Nephron progenitor cell (in vitro differentiated cells): ENCODE results near the gene PRKAG2.

Source experiments
- DNase-seq: peaks from one replicate; pipeline ENCODE4 v3.0.0; 2021
- H3K27ac Mint-ChIP-seq: 2 replicates; pipeline ENCODE4 v1.8.0; 2021; ENCODE audit warnings: mild to moderate bottlenecking, moderate library complexity, mixed read lengths
- H3K27me3 Mint-ChIP-seq: 2 replicates; pipeline ENCODE4 v1.8.0; 2021; ENCODE audit warnings: mild to moderate bottlenecking, low read depth, mixed read lengths; ENCODE audit not compliant: poor library complexity
- H3K36me3 Mint-ChIP-seq: 2 replicates; pipeline ENCODE4 v1.8.0; 2021; ENCODE audit warnings: low read depth, mixed read lengths
- H3K4me1 Mint-ChIP-seq: 2 replicates; pipeline ENCODE4 v1.8.0; 2021; ENCODE audit warnings: mixed read lengths
- H3K4me3 Mint-ChIP-seq: 2 replicates; pipeline ENCODE4 v1.8.0; 2021; ENCODE audit warnings: mild to moderate bottlenecking, moderate library complexity, mixed read lengths
- H3K9me3 Mint-ChIP-seq: 2 replicates; pipeline ENCODE4 v1.8.0; 2021; ENCODE audit warnings: mild to moderate bottlenecking, moderate library complexity, mixed read lengths
- TF ChIP-seq, protein P1 (sequence below): fragments of 200-600 bp; sonication (generic); IDR thresholded peaks from 2 replicates; pipeline ENCODE4 v1.5.0; 2021; ENCODE audit warnings: antibody characterized with exemption

PRKAG2 gene

DNA sequence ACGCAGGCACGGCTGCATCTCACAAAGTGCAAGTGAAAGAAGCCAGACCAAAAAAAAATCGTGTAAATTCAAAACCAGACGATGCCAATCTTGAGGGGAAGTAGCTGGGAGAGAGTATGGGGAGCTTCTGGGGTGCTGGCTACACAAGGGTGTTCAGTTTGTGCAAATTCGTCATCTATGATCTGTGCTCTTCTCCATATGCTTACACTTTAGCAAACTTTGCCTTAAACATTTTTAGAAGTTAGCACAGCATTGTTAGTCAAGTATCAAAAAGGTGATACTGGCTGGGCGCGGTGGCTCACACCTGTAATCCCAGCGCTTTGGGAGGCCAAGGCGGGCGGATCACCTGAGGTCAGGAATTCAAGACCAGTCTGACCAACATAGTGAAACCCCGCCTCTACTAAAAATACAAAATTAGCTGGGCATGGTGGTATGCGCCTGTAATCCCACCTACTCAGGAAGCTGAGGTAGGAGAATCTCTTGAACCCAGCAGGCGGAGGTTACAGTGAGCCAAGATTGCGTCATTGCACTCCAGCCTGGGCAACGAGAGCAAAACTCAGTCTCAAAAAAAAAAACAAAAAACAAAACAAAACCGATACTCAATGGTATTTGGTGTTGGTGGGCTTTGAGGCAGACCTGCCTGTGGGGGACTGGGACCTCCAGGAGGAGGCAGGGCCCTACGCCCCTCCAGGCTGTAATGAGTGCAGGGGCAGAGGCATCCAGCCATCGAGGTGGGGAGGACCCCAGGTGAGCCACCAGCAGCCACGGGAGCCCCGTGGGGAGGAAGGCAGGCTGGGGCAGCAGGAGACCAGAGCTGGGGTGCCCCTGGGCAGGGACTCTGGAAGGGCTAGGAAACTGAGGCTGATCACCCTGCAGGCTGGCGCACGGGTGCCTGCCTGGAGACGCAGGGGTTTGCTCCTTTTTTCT, 150.0 kb downstream of the PRKAG2 start:
- no peak overlapping the region for H3K27ac Mint-ChIP-seq
- H3K27me3 Mint-ChIP-seq: peaks cover 11% of the 10 kb centered on the region
- DNase-seq: no peak
- TF ChIP-seq, protein P1, sequence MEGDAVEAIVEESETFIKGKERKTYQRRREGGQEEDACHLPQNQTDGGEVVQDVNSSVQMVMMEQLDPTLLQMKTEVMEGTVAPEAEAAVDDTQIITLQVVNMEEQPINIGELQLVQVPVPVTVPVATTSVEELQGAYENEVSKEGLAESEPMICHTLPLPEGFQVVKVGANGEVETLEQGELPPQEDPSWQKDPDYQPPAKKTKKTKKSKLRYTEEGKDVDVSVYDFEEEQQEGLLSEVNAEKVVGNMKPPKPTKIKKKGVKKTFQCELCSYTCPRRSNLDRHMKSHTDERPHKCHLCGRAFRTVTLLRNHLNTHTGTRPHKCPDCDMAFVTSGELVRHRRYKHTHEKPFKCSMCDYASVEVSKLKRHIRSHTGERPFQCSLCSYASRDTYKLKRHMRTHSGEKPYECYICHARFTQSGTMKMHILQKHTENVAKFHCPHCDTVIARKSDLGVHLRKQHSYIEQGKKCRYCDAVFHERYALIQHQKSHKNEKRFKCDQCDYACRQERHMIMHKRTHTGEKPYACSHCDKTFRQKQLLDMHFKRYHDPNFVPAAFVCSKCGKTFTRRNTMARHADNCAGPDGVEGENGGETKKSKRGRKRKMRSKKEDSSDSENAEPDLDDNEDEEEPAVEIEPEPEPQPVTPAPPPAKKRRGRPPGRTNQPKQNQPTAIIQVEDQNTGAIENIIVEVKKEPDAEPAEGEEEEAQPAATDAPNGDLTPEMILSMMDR: no peak
- H3K4me1 Mint-ChIP-seq: peaks cover 63% of the 10 kb centered on the region
- H3K9me3 Mint-ChIP-seq: no peaks in the 10 kb centered on the region
- H3K36me3 Mint-ChIP-seq: no peaks in the 10 kb centered on the region
- H3K4me3 Mint-ChIP-seq: no peak overlapping the region

DNA sequence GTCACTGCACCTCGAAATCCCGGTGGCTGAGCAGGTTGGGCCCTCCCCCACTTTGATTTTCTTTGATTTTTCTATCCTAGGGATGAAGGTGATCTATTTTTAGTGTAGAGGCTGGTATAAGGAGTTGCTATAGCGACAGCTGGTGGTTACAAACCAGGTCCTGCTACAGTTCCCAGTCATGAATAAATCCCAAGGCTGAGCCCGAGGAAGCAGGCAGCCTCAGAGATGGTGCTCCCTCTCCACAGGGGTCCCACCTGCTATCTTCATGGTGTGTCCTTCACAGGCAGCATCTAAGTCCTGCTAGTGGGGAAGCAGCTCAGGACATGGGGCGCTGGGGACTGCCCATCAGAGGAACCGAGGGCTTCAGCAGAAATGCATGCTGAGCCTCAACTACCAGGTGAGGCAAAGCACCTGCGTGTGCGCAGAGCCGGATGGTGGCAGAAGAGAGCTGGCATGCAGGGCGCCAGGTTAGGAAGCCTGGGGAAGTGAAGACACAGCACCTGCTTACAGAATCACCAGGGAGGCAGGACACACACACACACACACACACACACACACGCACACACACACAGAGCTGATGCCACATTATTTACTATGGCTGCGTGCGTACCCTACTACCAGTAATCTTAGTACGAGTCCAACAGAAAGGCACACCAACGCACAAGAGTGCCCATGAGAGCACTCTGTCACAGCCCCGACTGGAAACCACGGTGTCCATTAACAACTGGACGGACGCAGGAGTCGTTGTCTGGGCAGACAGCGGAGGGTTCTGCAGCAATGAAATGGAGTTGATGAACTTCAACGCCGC, 150.9 kb downstream of the PRKAG2 start:
- Mint-ChIP-seq H3K36me3 (no peaks in the 10 kb centered on the region), H3K4me3 (no peak overlapping the region), H3K9me3 (no peaks in the 10 kb centered on the region), H3K4me1 (peaks cover 60% of the 10 kb centered on the region), H3K27me3 (peaks cover 12% of the 10 kb centered on the region), H3K27ac (no peak overlapping the region)
- DNase-seq: no peak
- TF ChIP-seq, protein P1: no peak

DNA sequence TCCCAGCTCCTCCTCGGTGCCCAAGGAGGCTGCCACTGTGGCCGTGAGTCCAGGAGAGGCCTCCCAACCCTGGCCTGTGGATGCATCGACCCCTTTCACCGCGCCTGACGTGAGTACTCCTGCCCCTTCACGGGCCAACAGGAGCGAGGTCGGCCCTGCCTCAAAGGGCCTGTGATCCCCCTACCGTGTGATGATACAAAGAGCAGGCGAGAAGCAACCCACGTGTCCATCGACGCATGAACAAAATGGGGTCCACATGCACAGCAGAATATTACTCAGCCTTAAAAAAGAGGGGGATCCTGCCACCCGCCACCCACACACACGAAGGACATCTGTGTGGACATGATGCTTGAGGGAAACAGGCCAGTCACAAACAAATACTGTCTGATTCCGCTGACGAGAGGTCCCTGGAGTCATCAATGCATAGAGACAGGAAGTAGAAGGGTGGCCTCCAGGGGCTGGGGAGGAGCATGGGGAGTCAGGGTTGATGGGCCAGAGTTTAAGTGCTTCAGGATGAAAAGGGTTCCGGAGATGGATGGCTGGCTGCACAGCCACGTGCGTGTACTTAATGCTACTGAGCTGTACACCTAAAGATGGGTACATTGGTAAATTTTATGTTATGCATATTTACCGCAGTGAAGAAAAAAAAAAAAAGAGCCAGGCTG, 151.9 kb downstream of the PRKAG2 start:
- H3K4me1 Mint-ChIP-seq: peaks cover 61% of the 10 kb centered on the region
- no peak overlapping the region for H3K4me3 Mint-ChIP-seq

DNA sequence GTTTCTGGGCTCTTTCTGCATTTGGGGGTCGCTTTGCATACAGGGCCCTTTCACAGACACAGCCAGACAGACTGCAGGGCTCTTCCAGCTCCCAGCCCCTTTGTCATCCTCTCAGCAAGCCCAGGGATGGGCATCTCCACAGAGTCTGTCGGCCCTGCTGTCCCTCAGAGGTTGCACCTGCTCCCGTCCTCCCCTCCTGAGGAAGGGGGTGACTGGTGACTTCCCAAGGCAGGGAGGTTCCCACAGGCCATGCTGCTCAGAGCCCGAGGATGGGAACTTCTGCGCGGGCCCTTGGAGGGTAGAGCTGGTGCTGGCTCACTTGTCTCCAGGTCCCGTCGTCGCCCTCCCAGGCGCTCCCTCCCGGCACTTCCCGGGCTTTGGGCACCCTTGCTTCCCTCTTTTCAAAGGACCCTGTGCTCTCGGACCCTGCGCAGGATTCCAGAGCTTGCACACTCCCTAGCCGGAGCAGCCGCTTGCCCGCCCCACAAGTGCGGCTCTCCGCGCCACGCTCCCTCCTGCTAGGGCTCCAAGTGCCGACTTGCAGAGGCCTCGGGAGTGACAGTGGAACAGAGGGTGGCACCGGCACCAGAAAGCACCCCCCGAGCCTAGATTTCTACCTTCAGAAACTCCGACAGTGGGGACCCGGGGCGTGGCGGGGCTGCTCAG, 152.5 kb downstream of the PRKAG2 start:
- Mint-ChIP-seq H3K36me3 (no peaks in the 10 kb centered on the region), H3K9me3 (no peaks in the 10 kb centered on the region), H3K4me3 (no peak overlapping the region), H3K27me3 (peaks cover 13% of the 10 kb centered on the region), H3K27ac (no peak overlapping the region), H3K4me1 (peaks cover 63% of the 10 kb centered on the region)
- no peak for DNase-seq
- TF ChIP-seq, protein P1: no peak

More for the DNA sequence above, 151.9 kb downstream of the PRKAG2 start:
- H3K9me3 Mint-ChIP-seq: no peaks in the 10 kb centered on the region
- peaks cover 12% of the 10 kb centered on the region for H3K27me3 Mint-ChIP-seq
- peak overlapping the region; percentile 59 for H3K27ac Mint-ChIP-seq
- TF ChIP-seq, protein P1: no peak
- DNase-seq: no peak
- H3K36me3 Mint-ChIP-seq: no peaks in the 10 kb centered on the region

DNA sequence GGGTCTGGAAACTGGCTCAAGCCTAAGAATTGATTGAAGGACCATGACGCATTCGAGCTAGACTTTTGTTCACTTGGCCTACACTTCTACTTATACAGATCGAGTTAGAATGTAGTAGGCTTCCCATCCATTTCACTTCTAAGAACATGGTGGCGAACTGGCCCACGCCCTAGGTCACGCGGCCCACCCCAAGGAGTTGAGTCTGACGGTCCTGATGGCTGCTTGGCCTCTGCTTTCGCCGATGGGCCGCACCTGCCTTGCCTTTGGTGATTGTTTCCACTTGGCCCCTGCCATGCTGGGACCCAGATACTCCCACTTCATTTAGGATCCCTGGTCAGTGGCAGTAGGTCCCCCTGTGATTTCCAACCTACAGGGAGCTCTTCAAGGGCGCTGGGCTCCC, 153.6 kb downstream of the PRKAG2 start:
- Mint-ChIP-seq H3K36me3 (no peaks in the 10 kb centered on the region), H3K4me1 (peaks cover 56% of the 10 kb centered on the region), H3K9me3 (no peaks in the 10 kb centered on the region), H3K4me3 (no peak overlapping the region), H3K27ac (no peak overlapping the region), H3K27me3 (peaks cover 19% of the 10 kb centered on the region)
- TF ChIP-seq, protein P1: no peak
- no peak for DNase-seq
